Measurements from ENCODE around the gene F8A1. TPM values are rescaled to one million over a fixed set of nuclear protein-coding genes. Genes with fewer than 3 reads are reported as not detected.
A peak's percentile ranks its signal among the peaks of the same experiment; 100 is the strongest.

F8A1 gene
- polyA plus RNA-seq, 1 of the 3 experiments (the other 2 are of a cell fraction): 4.5 TPM

DNA sequence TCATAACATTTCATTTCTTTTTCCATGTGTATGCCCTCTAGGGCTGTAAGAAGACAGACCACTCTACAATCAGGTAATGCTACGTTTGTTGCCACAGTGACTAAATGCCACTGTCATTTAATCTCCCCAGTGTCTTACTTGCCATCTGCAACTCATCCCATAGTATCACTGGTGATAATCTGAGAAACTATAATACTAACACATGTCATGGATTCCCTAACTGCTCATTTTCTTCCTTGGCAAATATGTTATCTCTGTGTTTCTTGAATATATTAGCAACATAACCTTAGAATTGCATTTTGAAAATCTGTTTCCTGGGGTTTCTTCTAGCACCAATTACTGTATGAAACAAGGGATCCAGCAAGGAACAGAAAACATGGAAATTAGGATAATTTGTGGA, 6.1 kb downstream of the F8A1 start:
- Histone ChIP-seq H3K9me2 (no peaks in the 10 kb centered on the region), H2AFZ (ENCODE audit: low read depth) (no peak overlapping the region), H3K4me3 (ENCODE audit: low read depth in 2 of 2, low read length in 1 of 2) (no peak overlapping the region), H3K36me3 (replicated peaks in 1 of 2; ENCODE audit: control insufficient read depth in 1 of 2, insufficient read depth in 2 of 2, low read length in 1 of 2) (no peaks in the 10 kb centered on the region), H3F3A (replicated peaks; ENCODE audit: insufficient read depth) (no peaks in the 10 kb centered on the region), H3K9me3 (no peaks in the 10 kb centered on the region), H3K4me1 (ENCODE audit: control insufficient read depth in 1 of 2, insufficient read depth in 2 of 2, low read depth in 1 of 2, low read length in 1 of 2) (peaks cover 0 to 4% of the 10 kb centered on the region in 2 experiments; a peak in 1 of 4 replicates), H3K9ac (no peak overlapping the region), H3K79me2 (ENCODE audit: insufficient read depth) (no peaks in the 10 kb centered on the region), H3K27me3 (ENCODE audit: insufficient read depth) (no peaks in the 10 kb centered on the region), H3K27ac (ENCODE audit: low read depth in 2 of 2, low read length in 1 of 2) (no peak overlapping the region), H3K4me2 (no peak overlapping the region), H4K20me1 (ENCODE audit: insufficient read depth) (no peaks in the 10 kb centered on the region)
- TF ChIP-seq FOXM1 (IDR thresholded peaks at IDR 0.05; ENCODE audit: low read depth): no peak
- no peak for TF ChIP-seq RFX5 (IDR thresholded peaks at IDR 0.05; ENCODE audit: low read length)
- no peak for TF ChIP-seq MEF2A (IDR thresholded peaks at IDR 0.05; ENCODE audit: borderline replicate concordance, low read depth)
- peak; percentile 62; the same call in 1 of the 2 replicates for TF ChIP-seq RCOR1 (IDR thresholded peaks at IDR 0.05; ENCODE audit: low read length)
- TF ChIP-seq ELF1 (IDR thresholded peaks at IDR 0.05): no peak
- peak; percentile 51; the same call in 1 of the 2 replicates for TF ChIP-seq GATA2 (CRISPR knock-in tag; IDR thresholded peaks at IDR 0.05)
- TF ChIP-seq GABPA (IDR thresholded peaks at IDR 0.05; ENCODE audit: low read depth): no peak
- ChIA-PET CTCF (no interaction called here), POLR2A (no interaction called here)
- WGBS (ENCODE audit: low lambda C conversion rate): 18% methylated on average over 1 of the region's 1 CpG
- peak; percentile 27 for DNase-seq

DNA sequence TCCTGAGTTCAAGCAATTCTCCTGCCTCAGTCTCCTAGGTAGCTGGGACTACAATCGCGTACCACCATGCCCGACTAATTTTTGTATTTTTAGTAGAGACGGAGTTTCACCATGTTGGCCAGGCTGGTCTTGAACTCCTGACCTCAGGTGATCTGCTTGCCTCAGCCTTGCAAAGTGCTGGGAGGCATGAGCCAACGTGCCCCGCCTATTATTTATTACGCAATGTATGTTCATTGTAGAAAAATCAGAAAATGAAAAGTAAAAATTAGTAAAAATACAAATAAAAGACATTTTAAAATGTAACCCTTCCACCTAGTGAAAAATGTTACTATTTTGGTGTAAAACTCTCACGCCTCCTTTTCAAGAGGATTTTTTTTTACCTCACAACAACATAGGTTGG, 14.2 kb downstream of the F8A1 start:
- H3K4me2 ChIP-seq: no peak overlapping the region
- H3K27ac ChIP-seq (ENCODE audit: low read depth in 2 of 2, low read length in 1 of 2): no peak overlapping the region
- DNase-seq: no peak
- no peak overlapping the region for H3K9ac ChIP-seq
- ChIA-PET CTCF (no interaction called here), POLR2A (no interaction called here)
- no peaks in the 10 kb centered on the region; the same call in 1 of the 2 replicates for H3K27me3 ChIP-seq (ENCODE audit: insufficient read depth)
- no peaks in the 10 kb centered on the region for H3K79me2 ChIP-seq (ENCODE audit: insufficient read depth)
- no peaks in the 10 kb centered on the region for H3K9me3 ChIP-seq
- no peak for TF ChIP-seq FOSL2 (IDR thresholded peaks at IDR 0.05; ENCODE audit: borderline replicate concordance, low read depth)
- TF ChIP-seq, protein P1, sequence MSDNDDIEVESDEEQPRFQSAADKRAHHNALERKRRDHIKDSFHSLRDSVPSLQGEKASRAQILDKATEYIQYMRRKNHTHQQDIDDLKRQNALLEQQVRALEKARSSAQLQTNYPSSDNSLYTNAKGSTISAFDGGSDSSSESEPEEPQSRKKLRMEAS (IDR thresholded peaks at IDR 0.05; ENCODE audit: low read depth): no peak
- TF ChIP-seq, protein P2, sequence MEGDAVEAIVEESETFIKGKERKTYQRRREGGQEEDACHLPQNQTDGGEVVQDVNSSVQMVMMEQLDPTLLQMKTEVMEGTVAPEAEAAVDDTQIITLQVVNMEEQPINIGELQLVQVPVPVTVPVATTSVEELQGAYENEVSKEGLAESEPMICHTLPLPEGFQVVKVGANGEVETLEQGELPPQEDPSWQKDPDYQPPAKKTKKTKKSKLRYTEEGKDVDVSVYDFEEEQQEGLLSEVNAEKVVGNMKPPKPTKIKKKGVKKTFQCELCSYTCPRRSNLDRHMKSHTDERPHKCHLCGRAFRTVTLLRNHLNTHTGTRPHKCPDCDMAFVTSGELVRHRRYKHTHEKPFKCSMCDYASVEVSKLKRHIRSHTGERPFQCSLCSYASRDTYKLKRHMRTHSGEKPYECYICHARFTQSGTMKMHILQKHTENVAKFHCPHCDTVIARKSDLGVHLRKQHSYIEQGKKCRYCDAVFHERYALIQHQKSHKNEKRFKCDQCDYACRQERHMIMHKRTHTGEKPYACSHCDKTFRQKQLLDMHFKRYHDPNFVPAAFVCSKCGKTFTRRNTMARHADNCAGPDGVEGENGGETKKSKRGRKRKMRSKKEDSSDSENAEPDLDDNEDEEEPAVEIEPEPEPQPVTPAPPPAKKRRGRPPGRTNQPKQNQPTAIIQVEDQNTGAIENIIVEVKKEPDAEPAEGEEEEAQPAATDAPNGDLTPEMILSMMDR (IDR thresholded peaks at IDR 0.05): no peak
- no peak for TF ChIP-seq EP300 (IDR thresholded peaks at IDR 0.05; ENCODE audit: borderline replicate concordance in 1 of 2, low read depth in 1 of 2, low read length in 1 of 2)
- TF ChIP-seq RAD21 (IDR thresholded peaks at IDR 0.05; ENCODE audit: low read length): no peak
- no peak for TF ChIP-seq FOXJ3 (CRISPR knock-in tag; IDR thresholded peaks at IDR 0.05)
- TF ChIP-seq, protein P3, sequence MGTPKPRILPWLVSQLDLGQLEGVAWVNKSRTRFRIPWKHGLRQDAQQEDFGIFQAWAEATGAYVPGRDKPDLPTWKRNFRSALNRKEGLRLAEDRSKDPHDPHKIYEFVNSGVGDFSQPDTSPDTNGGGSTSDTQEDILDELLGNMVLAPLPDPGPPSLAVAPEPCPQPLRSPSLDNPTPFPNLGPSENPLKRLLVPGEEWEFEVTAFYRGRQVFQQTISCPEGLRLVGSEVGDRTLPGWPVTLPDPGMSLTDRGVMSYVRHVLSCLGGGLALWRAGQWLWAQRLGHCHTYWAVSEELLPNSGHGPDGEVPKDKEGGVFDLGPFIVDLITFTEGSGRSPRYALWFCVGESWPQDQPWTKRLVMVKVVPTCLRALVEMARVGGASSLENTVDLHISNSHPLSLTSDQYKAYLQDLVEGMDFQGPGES (IDR thresholded peaks at IDR 0.05; ENCODE audit: low read depth, low read length): no peak
- no peak for TF ChIP-seq MXI1 (IDR thresholded peaks at IDR 0.05; ENCODE audit: low read depth, low read length)
- H3K9me2 ChIP-seq: no peaks in the 10 kb centered on the region
- no peak overlapping the region for H2AFZ ChIP-seq (ENCODE audit: low read depth)
- no peaks in the 10 kb centered on the region for H3F3A ChIP-seq (replicated peaks; ENCODE audit: insufficient read depth)
- 30% methylated on average over 8 of the region's 8 CpGs for WGBS (ENCODE audit: low lambda C conversion rate)
- H3K36me3 ChIP-seq (replicated peaks in 1 of 2; ENCODE audit: control insufficient read depth in 1 of 2, insufficient read depth in 2 of 2, low read length in 1 of 2): no peaks in the 10 kb centered on the region
- H3K4me3 ChIP-seq (ENCODE audit: low read depth in 2 of 2, low read length in 1 of 2): no peak overlapping the region
- H4K20me1 ChIP-seq (ENCODE audit: insufficient read depth): no peaks in the 10 kb centered on the region
- H3K4me1 ChIP-seq (ENCODE audit: control insufficient read depth in 1 of 2, insufficient read depth in 2 of 2, low read depth in 1 of 2, low read length in 1 of 2): no peaks in the 10 kb centered on the region

All from SK-N-SH (cell line).